SIG-M5 treated with dmso at 0.1 percent for 504 hours (cell line): ENCODE data around the gene LRRC75A.

ENCODE experiments used
- DNase-seq: peaks from one replicate; lab custom pipeline; 2025; ENCODE audit not compliant: unreplicated experiment; lab: John Stamatoyannopoulos, UW

The LRRC75A gene

DNA sequence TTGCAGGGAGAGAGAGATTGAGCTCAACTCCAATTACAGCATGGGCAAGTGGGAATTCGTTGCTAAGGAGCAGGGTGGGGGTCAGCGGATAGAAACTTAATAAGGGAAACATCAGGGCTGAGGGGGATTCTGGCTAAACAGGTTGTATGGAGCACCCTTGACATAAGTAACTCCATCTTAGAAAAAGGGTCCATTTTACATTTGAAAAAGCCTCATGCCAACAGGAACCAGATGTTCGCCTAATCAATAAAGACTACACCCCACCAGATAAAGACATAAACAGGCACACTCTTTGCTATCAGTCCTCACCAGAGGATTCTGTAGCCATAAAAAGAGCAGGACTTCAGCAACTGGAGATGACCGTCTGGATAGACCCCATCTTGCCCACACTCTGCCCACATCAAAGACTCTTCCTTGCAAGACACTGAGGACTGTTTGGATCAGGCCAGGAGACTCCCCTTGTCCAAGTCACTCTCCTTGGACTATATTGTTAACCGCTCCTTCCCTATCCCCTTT, 1.6 kb upstream of the LRRC75A start:
- no peak for DNase-seq

DNA sequence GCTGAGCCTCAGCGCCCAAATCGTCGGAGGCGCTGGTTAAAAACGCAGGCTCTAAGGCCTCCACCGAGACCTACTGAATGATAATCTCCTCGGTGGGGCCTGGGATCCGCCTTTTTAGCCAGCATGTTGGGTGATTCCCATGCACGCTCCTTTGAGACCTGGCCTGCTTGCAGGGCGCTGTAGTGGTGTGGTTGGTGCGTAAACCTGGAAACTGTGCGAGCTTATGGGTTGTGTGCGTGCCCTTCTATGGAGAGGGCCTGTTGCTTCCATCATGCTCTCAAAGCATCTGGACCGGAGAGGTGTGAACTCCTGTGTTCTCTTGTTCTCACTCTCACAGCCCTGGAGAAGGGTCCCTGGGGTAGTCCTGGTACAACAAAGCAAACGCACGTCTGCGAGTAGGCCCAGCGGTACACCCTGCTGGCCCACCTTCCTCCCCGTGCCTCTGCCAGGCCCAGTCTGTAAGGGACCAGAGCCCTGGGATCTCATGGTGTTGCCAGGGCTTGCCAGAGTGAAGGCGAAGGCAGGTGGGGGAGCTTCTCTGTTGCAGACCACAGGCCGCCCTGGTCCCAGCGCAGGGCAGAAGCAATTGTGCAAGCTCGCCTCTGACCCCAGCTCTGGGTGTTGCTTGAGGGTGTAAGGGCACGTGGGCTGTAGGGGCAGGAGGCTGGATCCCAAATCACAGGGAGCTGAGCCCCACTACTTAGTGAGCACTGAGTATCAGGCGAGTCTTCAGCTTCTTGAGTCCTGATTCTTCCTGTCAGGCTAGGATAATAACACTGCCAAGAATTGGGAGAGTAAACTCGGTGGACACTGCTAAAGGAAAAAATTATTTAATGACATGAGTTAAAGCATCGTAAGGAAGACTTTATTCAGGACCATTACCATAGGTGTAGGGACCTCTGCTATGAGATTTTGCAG, 879 bp upstream of the LRRC75A start:
- no peak for DNase-seq

DNA sequence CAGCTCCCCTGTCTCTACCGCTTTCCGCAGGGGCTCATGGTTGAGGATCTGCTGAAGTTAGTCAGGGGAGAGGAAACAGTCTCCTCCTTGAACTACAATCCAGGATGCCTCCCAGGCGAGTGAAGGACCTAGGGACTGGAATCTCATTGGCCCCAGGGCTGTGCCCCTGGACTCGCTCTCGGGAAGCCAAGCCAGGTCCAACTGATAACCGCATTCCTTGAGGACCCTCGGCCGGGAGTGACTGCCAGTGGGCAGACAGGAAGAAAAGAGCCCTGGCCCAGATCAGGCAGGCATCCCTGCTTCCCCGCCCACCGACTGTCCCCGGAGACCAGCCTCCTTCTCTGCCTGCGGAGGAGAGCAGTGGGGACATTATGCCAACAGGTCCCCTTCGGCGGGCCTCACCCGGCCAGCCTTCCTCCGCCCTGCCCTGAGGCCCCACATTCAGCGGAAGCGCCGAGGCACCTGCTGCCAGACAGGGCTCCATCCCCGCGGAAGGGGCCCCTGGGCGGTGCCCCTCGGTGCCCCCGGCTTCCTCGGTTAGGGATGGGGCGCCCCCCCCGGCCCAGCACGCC, 776 bp downstream of the LRRC75A start:
- DNase-seq = peak; percentile 12

DNA sequence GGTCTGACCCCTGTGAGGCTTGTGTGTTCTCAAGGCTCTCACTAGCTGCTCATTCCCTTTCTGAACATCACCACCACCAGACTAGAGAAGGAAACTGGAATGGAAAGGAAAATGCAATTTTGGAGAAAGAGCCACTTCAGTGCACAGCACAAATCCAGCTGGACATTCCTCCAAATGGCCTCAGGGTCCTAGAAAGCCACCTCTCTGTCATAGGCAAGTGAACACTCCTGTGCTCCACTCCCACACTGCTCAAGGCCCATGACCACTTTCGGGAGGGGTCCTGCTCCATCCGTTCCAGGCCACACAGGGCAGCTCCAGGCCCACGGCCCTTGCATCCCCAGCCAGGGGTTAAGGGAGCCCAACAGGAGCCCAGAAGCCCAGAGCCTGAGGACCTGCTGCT, 2.6 kb downstream of the LRRC75A start:
- no peak for DNase-seq

DNA sequence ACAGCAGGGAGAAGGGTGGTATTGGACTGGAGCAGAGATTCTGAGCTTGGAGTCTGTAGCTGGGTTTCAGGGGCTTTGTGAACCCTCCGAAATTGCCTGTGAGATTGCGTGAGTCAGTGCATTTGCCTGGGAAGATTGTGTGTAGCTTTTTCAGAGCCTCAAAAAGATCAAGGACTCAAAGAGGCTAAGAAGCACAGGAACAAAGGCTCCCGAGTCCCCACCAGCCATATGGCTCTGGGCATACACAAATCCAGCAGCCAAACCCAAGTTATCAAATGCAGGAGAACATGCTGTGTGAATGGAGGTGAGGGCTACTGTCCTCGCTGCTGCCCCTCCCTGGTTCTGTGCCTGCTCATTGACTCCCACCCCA, 3.0 kb downstream of the LRRC75A start:
- DNase-seq = no peak

DNA sequence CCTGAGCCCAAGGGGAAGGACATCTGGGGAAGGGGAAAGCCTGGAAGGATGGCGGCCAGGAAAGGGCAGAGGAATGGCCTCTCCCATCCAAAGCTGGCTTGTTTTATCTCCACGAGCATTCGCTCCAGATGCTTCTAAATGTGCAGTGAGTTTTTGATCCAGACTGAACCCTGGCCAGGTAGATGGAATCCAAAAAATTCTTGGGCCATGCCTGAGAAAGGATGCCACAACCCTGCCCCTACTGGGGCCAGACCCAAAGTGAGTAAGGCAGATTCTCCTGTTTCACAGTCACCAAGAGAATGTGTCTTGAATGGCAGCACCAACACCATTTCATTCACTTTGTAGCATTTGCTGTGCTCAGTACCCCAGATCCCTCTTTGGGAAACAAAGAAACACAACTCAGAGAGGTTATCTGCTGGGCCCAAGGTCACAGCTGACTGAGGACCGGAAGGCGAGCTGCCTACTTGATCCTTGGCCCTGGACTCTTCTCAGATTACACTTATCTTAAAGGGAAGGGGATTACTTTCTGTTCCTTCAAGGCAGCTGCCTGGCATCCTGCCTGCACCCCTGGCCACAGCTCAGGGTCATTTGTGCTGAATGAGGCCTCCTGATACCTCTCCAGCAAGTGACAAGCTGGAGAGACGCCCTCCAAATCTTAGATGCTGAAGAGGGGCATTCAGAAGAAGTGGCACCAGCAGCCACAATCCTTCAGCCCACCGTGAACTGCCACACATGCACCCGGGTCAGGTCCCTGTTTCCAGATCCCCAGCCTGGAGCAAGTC, 3.6 kb downstream of the LRRC75A start:
- DNase-seq = no peak

DNA sequence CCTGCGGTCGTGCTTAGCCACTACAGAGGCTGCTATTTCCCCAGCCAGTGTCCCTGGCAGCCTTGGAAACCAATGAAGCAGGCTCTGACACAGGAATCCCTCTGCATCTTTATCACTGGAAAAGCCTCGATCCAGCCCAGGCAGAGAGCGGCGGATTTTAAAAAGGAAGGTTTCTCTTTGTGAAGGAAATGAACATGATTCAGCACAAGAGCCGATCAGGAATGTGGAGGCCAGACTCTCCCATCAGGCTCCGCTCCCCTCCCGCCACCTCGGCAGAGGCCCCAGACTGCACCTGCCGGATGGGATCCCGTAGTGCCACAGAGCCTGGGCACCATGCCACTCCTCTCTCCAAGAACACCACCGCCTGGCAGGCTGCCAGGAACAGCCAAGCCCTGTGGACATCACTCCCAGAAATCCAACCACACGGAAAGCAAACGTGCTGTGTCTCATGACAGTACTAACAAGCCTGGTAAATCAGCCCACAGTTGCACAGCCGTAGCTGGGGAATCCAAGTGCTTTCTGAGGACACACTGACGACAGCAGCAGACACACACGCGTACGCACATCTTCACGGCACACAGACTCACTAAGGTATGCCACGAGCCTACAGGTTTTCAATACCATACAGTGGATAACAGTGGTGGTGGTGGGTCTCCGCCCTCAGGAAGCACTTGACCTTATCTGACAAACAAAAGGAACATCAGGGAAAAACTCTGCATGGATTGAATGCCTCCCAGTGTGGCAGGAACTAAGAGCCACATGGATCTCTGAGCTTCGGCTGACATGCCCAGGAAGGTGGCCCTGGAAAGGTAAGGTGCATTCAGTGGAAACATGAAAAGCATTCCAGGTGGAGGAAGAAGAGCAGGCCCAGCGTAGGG, 5.4 kb downstream of the LRRC75A start:
- DNase-seq = no peak

DNA sequence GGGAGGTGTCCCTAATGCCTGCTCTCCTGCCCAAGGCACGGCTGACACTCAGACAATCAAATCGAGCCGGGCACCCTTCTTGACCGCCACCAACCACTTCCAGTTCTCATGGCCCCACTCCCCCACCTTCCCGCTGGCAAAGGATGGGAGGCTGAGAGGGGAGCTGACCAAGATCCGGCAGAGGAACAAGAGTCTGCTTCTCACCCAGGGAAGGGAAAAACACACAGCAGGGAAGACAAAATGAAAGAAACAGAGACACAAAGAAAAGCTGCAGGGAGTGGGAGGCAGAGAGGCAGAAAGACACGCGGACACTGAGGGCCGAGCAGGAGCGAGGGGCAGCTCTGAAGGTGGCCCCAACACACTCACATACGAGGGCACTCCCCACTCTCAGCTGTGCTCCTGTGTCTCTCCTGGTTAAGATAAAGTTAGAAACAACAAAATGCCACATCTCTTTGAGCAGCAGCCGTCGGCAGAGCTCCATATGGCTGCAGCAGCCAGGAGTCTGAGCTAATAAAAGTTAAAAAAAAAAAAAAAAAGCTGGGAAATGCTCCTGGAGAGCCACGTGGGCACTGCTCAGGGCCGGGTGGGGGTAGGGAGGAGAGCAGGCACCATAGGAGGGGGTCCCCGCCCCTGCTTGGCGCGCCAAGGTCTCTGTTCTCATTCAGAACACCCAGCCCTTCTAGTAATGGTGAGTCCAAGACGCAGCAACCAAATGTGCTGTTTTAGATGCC, 7.4 kb downstream of the LRRC75A start:
- DNase-seq = no peak

DNA sequence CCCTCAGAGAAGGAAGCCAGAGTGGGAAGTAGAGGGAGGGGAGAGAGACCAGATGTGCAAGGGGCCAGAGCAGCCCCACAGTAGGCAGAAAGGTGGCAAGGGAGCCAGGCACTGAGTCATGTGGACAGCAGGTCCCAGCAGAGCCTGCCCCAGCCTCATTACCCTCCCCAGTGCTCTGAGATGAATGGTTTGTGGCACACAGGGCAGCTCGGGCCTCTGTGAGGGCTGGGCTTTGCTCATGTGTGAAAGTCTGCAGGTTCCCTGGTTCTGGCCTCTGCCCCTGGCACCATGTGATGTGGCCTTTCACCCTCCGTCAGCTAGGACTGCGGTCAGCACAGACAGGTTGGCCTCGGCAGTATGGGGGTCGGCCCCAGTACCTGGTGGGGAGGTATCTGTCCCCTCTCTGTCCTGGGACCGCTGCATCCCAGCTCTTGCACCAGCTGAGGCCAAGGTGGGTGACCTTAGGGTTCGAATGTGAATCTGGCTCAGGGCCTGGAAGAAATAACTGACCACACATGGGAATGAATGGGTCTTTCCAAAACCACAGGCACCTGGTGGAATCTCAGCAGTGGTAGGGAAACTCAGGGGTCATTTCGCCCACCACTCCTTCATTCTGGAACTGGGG, 8.9 kb downstream of the LRRC75A start:
- DNase-seq = no peak

DNA sequence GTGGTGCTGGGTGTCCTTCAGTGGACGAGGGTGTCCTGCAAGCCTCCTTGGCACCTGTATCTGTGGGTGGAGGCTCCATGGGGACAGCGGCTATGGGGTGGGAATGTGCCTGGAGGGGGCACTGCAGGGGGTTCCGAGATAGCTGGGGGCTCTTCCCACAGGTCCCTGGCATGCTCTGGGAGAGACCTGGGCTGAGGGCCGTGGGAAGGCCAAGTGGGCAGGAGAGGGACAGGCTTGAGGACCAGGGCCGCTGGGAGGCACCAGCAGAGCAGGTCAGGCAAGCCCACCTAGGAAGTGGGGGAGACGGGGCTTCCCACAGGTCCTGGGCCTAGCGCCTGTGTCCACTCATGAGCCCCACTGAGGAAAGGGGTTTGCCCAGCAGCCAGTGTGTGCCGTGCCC, 9.7 kb downstream of the LRRC75A start:
- no peak for DNase-seq

DNA sequence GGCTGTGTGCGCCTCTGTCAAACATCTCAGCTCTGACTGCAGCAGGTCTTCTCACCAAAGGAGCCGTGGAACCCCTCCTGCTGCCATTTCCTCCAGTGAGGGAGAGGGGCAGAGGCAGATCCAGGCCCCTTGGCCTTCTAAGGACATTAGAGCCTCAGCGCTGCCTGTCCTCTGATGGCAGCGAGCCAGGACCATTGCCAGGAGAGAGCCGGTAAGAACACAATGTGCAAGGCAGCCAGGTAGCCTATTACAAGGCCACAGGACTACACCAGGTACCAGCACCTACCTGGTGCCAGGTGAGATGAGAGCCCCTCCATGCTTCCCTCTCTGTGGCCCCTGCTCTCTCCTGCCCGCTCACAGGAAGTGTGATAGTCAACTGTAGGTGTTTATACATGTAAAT, 11.0 kb downstream of the LRRC75A start:
- no peak for DNase-seq

DNA sequence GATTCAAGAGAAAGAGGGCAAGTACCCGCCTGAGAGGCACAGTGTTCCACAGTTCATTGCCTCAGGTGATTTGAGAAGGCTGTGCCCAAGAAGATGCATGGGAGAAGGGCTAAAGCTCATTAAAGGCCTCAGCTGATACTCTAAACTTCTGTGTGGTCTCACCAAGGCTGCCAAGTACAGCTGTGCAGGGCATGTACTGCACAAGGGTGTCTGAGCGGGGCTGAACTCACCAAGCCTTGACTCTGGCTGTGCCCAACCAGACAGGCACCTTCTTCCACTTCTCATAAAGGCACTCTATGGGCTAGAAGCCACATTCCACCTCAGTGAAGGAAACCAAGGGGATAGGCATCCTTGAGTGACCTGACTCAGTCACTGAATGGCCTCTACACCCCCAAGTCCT, 12.7 kb downstream of the LRRC75A start:
- no peak for DNase-seq

DNA sequence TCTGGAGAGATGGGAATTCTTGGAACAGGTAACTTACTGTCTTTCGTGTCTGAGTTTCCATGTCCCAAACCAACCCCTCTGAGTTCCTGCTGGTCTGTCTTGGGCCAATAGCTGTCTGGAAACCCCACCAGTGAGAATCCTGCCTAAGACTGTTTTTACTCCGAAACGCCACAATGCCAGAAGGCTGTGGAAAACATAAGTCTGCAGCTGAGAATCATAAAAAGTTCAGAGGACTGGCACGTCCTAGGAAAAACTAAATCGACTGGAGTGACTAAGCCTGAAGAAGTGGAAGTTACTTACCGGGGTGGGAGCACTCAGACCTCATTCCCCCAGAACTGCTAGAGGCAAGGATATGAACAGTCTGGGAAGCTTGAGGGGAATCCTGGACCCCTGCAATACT, 13.3 kb downstream of the LRRC75A start:
- DNase-seq = no peak

DNA sequence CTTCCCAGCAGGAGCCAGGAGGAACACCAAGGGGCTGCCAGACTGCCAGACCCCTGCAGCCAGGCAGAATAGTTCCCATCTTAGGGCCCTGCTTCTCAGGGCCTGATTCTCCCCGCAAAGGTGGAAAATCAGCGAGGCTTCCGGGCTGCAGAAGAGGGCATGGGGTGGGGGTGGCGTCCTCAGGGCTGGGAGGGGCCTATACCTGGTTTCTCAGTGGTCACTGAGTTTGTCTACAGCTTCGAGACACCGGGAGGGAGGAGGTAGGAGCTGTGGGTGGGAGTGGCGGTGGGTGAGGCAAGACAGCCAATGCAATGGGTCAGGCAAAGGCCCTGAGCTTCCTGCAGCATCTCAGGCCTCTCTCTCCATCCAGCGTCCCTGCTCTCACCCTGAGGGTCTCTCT, 14.3 kb downstream of the LRRC75A start:
- no peak for DNase-seq

DNA sequence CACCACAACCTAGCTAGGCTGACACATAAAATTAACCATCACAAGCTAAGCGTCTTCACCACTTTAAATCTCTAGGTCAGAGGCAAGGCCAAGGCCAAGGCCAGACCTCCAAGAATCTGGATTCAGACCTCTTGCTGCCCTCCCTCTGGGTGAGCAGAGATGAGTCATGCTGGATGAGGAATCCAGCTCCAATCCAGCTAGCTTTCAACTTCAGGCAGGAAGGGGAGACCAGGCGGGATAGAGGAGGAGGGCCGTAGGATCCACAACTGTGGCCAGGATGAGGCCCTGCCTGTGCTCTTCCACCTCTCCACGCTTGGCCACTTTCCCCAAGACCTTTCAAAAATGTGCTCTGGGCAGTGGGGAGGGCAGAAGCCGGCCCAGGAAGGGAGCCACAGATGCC, 14.7 kb downstream of the LRRC75A start:
- no peak for DNase-seq

DNA sequence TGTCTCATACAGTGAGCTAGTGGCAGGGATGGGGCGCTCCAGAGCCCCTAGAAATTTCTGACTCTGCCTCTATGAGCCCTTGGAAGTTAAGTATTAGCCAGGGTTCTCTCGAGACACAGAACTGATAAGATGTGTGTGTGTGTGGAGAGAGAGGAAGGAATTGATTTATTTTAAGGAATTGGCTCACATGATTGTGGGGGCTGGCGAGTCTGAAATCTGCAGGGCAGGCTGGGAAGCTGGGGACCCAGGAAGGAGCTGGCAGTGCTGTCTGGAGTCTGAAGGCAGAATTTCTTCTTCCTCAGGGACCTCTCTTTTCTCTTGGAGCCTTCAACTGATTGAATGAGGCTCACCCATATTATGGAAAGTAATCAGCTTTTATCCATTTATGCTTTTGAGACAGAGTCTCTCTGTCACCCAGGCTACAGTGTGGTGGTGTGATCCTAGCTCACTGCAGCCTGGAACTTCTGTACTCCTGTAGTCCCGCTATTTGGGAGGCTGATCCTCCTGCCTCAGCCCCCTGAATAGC, 16.8 kb downstream of the LRRC75A start:
- no peak for DNase-seq

DNA sequence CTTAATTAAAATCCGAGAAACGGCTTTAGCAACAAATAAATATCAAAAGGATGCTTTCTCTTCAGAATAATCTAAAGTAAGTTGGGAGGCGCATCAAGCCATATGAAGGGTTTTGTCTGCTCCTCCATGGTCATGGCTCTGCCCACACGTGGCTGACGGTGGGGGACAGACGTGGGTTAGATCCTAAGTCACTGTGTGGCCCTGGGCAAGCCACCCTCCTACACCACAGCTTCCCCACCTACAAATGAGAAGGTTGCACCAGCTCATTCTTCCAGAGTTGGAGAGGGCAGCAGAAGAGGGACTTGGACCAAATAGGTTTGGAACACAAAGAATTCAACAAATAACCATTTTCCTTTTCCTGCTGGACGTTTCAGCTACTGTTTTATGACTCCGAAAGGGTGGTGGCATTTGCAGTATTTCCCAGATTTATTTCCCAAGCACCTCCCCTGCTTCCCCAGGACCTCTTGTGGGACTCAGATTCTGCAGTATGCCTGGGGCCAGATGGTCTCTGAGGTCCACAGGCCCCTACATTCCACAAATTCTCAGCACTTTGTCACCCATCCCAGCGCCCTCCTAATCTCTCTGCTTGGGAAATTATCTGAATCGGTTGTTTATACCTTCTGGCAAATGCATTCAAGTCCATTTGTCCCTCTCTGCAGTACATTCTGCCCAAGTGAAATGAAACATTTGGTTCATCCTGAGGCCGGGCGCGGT, 17.8 kb downstream of the LRRC75A start:
- DNase-seq = no peak

DNA sequence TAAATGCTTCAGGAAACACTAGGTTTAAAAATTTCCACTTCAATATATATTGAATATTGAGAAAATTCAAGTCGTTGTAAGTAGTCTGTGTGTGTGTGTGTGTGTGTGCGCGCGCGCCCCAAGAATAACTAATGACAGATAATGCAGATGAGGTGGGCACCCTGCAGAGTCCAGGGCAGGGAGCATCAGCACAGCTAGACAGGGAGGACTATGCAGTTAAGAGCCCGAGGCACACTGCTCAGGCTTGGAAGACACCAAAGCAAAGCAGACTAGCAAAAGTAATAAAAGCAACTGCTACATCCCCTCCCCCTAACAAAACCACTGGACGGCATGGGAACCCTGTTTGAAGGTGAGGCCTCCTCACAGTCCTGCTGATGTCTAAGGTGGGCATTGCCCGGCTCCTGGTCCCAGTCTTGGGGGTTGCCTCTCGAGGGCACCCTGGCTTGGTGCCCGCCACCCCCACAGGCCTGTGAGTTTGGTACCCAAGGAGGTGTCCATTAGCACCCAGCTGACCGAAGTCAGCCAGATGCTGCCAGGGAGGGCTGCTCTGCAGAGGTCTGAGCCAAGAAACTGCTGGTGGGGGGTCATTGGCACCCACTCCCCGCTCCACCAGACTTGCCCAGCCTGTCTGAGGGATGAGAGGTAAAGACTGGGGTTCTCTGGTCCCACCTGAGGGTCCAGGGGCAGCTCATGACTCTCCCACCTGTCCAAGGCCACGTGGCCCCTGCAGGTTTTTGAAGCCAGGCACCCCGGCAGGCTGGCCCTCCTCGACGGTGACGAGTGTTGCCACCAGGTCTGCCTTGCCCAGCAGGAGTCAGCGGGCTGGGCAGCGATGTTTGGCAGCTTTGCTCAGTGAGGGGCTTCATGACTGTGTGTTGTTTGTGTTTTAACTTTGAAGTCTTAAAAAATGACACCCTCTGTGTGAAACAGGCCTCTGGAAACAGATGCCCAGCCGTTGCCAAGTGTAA, 18.7 kb downstream of the LRRC75A start:
- DNase-seq = no peak
